ENCODE data around the gene UGT8.

Gene UGT8

GRCh38 chr4:114598191-114599121, at the start of gene UGT8:
Gene UGT8, plus strand, starts transcription at chr4:114598807. Its CDS starts 24,074 bp downstream, at chr4:114622881.
- no peak for DNase-seq (ENCODE audit: extremely low read depth, low read depth)
- TF ChIP-seq CTCF (IDR thresholded peaks at IDR 0.05; ENCODE audit: low read depth, low read length) = no peak

GRCh38 chr4:114549638-114550037, 49.0 kb upstream of the UGT8 start:
- no peak for DNase-seq (ENCODE audit: extremely low read depth, low read depth)
- TF ChIP-seq CTCF (IDR thresholded peaks at IDR 0.05; ENCODE audit: low read depth, low read length) = no peak

- no peak for DNase-seq (ENCODE audit: extremely low read depth, low read depth)
- no peak for TF ChIP-seq CTCF (IDR thresholded peaks at IDR 0.05; ENCODE audit: low read depth, low read length)
These were observed 40.1 kb upstream of the UGT8 start for GRCh38 chr4:114558446-114559020.

GRCh38 chr4:114561590-114561989, 37.0 kb upstream of the UGT8 start:
- TF ChIP-seq CTCF (IDR thresholded peaks at IDR 0.05; ENCODE audit: low read depth, low read length) = no peak
- DNase-seq (ENCODE audit: extremely low read depth, low read depth) = no peak

GRCh38 chr4:114562176-114562904, 36.3 kb upstream of the UGT8 start:
- no peak for DNase-seq (ENCODE audit: extremely low read depth, low read depth)

GRCh38 chr4:114563536-114564315, 34.9 kb upstream of the UGT8 start:
- no peak for TF ChIP-seq CTCF (IDR thresholded peaks at IDR 0.05; ENCODE audit: low read depth, low read length)
- no peak for DNase-seq (ENCODE audit: extremely low read depth, low read depth)

More at GRCh38 chr4:114562176-114562904, 36.3 kb upstream of the UGT8 start:
- TF ChIP-seq CTCF (IDR thresholded peaks at IDR 0.05; ENCODE audit: low read depth, low read length) = no peak
